HG03280 (cell line): ENCODE results near the gene LTB.
A peak's percentile ranks its signal among the peaks of the same experiment; 100 is the strongest.
"Not testable (repeated sequence)": the region's sequence is repeated elsewhere in the genome, so short reads cannot be mapped to it uniquely, and the experiment has no call there.

Experiments
- ATAC-seq: cut with Tn5 transposase; IDR thresholded peaks from one replicate; pipeline ENCODE4 v1.9.1; 2021; ENCODE audit warnings: mild to moderate bottlenecking, moderate library complexity; ENCODE audit not compliant: unreplicated experiment

LTB gene

DNA sequence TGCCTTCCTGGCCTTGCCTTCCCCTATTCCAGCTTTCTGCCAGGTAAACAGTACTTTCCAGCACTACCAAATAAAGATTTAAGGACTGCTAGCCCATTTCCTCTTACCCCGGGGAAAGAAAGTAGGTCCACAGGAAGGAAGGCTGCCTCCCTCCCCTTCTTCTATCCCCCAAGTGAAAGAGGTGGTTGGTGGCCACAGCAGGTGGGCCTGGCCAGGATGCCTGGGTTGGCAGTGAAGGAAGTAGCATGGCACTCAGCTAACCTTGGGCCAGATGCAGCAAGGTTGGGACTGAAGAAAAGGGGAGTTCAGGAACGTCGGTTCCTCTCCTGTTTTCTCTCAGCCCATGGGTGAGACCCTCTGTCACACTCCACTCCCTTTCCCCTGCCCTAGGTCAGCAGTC, 25.9 kb downstream of the LTB start:
- no peak for ATAC-seq

DNA sequence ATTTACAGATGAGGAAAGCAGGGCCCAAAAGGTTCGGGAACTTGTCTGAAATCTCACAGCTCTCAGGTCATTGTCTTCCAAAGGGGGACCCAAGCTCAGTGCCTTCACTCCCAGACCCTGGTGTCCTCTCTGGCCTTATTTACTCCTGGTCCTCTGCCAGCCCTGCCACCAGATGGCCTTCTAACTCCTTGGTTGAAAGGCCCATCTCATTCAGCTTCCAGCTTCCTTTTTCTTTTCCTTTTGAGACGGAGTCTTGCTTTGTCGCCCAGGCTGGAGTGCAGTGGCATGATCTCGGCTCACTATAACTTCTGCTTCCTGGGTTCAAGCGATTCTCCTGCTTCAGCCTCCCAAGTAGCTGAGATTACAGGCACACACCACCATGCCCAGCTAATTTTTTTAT, 30.9 kb downstream of the LTB start:
- not testable (repeated sequence) for ATAC-seq

DNA sequence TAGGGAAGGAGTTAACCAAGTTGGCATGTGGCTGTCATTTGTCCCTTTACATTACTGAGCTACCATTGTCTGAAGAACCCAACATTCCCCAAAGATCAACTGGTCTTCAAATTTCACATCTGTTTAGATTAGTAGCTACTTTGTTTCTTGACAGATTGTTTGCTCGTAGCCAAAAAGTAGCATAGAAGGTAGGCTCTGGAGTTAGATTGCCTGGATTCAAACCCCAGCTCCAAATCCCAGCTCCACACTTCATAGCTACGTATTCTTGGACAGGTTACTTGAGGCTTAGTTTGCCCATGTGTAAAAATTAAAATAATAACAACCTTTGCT, 33.7 kb downstream of the LTB start:
- ATAC-seq, result no peak

DNA sequence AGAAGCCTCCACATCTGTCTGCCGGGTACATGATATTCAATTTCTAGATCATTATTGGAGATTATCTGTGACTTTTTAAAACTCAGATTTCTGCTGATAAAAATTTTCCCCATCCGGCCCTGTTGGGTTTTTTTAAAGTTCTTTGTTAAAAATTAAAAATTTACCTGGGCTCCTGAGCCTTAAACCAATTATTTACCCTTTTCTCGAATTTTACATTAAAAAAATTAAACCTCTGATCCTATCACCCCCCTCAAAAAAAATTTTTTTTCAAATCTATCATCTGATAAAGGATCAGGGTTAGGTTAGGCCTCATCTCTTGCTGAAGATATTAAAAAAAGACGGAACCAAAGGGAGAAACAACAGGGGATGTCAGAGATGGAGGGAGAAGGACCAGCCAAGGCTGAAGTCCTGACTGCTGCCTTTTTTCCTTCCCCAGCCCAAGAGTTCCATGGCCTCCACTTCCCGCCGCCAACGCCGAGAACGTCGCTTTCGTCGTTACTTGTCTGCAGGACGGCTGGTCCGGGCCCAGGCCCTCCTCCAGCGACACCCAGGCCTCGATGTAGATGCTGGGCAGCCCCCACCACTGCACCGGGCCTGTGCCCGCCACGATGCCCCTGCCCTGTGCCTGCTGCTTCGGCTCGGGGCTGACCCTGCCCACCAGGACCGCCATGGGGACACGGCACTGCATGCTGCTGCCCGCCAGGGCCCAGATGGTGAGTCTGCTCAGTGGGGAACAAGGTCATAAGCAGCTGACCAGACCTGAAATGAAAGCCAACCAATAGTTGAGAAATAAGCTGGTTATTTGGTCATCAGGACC, 34.3 kb downstream of the LTB start:
- ATAC-seq, result no peak

DNA sequence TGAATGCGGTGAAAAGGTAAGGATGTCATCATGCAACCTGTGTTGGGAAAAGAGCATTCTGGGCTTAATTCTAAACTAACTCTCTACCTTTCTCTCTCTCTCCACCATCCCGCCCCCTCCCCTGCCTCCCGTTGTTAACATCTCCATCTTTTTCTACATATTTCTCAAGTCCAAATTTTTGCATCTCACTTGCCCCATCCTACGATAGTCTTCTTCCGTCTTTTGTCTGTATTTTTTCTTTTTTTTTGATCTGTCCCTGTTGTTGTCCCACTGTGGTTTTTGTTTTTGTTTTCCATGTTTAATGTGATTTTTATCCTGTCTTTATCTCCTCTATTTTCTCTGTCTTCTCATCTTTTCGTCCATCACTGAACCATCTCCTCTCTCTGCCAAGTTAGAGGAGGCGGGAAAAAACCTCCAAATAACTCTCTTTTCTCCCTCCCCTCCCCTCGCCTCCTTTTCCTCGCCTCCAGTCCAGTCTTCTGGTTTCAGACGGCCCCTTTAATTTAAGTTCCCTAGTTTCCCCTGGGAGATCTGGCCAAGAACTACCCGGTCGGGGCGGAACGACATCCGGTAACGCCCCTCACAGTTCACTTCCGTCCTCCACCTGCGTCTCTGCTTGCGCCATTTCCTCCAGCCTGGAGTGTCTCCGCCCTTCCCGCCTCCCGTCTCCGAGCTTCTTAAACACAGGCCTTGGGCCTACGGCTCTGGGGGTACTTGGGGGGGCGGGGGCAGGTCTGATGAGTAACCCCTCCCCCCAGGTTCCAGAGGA, 35.1 kb downstream of the LTB start, which contains the start of gene NFKBIL1:
Gene NFKBIL1, plus strand, starts transcription at position 651 of the 769 bp plus-strand sequence. Its CDS starts 87 bp downstream, at position 738.
- peak; percentile 63 for ATAC-seq

DNA sequence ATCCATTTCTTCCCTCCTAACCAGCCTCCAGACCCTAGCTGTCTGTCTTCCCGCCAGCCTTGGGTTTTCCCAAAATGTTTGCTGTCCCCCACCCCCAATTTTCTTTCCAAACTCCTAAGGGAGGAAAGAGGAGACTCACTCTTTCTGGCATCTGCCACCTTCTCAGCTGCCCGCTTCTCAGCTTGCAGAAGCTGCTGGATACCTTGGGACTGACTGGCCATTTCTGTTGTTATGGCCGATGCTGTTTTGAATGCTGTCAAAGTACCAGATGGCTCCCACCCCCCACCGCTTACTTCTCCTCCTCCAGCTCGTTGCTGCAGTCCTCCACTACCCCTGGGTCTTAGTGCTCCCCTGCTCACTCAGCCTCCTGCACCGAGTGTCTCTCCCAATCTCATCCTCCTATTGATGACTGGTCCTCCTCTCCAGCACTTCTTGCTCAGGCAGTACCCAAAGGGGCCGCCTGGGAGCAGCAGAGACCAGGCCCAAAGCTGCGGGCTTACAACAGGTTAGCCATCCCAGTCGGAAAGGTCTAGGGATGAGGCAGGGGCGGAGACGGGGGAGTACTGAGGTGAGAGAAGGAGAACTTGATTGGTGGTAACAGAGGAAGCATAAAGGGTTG, 35.8 kb downstream of the LTB start, which contains the start of gene ATP6V1G2:
Gene ATP6V1G2, minus strand, starts transcription at position 270 of the 619 bp plus-strand sequence. Its CDS starts 49 bp downstream, at position 221.
- ATAC-seq, result peak; percentile 49

DNA sequence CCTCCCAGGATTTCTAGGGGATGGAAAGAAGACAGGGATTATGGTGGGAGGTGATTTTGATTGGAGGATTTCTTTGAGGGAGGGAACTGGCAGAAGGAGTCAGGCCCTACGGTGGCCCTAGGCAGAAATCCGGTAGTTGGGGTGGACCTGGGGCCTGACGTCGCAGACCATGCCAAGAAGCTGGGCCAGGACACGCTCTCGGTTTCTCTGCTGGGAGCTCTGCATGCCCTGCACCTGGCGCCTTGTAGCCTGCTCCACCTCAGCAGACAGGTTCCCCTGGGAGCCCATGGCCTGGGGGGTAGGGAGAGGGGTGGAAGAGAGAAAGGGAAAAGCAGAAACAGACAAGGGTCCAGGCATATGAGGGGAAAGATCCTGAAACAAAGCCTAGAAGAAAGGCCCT, 36.9 kb downstream of the LTB start:
- no peak for ATAC-seq

DNA sequence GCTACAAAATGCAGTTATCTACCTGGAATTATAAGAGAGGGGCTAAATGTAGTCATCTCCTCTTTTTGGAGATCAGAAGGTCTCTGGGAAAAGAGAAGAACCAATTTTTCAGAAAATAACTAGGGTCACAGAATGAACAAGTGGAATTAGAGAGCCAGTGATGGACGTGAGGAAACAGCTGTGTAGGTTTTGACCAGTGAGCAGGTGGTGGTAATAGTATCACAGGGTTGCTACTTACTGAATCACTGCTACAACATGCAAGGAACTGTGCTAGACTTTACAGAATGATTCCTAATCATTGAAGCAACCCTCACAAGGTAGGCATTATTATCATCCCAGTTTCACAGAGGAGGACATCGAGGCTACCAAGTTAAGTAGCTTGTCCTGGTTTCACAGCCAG, 37.5 kb downstream of the LTB start:
- ATAC-seq, result no peak

DNA sequence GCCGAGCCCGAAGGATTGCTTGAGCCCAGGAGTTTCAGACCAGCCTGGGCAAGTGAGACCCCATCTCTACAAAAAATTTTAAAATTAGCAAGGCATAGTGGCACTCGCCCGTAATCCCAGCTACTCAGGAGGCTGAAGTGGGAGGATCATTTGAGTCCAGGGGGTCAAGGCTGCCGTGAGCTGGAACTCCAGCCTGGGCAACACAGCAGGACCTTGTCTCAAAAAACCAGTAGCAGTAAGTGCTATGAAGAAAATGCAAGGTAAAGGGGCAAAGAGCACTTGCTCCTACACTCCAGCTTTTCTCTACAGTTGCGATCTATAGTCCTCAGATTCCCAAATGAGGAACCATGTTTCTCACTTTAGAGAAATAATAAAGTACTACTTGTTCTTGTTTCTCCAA, 38.6 kb downstream of the LTB start:
- no peak for ATAC-seq

DNA sequence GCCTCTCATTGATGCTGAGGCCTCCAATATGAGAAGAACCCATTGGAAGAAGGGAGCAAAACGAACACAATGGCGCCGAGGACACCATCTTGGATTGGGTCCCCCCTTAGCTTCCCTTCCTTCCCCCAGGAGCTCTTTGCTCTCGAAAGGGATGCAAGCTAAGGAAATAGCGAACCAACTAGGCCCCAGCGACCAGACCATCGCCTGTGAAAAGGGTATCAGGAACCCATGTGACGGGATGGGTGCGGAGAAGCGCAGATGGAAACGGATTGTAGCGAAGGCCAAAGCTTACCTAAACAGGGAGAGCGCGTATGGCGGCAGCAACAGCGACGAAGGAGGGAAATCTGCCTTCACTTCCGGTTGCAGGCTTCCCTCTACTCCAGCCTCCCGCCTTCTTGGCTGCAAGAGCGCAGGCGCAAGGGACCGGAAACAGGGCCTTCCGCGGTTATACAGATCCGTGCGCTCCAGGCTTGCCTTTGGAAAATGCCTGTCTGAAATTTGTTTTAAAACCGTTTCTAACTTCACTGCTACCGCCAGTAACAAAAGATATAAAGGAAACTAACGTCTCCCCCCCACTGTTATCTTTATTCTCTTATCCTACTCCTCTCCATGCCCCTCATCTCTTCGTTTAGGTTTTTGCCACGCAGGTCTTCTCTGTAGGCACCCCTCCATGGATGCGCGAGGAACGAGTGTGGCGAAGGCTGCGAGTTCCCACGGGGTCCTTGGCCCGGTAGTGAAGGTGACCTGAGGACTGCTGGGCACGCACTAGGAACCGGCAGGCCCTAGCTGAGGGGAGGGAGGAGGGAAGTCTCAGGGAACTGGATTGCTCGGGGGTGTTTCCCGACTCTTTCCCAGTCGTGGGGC, 40.3 kb downstream of the LTB start, which contains the start of gene DDX39B:
Gene DDX39B, minus strand, starts transcription at position 346 of the 864 bp plus-strand sequence. CDS start 1,471 bp downstream, outside the sequence.
- peak; percentile 63 for ATAC-seq

DNA sequence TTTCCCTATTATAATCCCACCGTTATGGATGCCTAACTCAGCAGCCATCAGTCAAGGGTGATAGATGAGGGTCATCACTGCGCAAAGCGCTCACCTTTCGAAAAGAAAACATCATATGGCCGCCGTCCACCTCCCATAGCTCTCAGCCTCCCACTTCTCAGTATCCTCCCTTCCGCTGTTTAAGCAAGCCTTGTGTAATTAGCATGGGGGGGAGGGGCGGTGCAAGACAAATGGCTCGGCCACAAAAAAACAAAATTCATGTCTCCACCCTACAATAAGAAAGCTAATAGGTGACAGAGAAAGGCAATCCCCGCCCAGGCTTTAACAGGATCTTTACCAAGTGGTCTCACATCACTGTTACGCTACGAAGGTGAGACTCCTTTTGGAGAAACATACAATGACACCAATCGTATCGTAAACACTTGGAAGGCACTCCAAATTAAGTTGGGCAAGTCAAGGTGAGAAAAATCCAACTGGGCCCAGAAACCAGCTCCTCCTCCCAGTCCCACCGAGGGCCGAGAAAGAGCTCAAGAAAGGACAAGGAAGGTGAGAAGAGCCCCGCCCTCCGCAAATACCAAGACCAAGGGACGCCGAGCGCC, 41.1 kb downstream of the LTB start:
- no peak for ATAC-seq

DNA sequence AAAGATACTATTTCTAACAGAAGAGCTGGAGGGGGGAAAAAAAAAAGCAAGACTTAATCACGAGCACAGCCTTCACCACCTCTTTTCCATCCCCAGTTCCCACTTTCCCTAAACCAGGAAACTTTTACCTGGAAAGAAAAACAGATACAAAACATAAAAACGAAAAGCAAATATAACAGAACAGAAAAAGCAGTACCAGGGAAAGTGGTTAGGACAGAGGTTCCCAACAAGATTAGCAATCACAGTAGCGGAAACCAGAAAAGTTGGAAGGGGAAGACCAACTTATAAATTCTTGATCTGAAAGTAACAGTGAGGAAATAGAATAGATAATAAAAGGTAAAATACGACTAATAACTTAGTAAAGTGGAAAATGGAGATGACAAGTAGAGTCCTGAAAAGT, 41.6 kb downstream of the LTB start:
- no peak for ATAC-seq

DNA sequence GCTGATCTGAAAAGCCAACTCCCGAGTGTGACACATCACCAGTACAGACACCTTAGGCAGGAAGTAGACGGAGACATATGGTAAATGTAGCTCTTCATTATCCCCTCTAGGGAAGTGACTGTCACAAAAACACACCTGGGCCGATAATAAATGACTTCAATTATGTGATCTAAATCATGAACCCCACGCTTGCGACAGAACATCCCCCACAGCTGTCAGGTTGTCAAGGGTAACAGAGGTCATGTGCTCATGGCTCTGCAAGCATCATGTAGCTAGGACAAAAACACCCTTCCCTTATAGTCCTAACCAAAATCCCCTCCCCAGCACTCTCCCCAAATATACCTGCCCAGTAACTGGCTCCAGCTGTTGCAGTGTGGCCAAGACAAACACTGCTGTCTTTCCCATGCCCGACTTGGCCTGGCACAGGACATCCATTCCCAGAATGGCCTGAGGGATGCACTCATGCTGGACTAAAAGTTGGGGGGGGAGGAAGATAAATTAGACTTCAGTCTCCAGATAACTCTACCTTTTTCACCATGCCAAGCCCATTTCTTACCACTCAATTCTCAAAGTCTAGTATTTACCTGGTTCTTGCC, 43.3 kb downstream of the LTB start:
- ATAC-seq, result no peak

DNA sequence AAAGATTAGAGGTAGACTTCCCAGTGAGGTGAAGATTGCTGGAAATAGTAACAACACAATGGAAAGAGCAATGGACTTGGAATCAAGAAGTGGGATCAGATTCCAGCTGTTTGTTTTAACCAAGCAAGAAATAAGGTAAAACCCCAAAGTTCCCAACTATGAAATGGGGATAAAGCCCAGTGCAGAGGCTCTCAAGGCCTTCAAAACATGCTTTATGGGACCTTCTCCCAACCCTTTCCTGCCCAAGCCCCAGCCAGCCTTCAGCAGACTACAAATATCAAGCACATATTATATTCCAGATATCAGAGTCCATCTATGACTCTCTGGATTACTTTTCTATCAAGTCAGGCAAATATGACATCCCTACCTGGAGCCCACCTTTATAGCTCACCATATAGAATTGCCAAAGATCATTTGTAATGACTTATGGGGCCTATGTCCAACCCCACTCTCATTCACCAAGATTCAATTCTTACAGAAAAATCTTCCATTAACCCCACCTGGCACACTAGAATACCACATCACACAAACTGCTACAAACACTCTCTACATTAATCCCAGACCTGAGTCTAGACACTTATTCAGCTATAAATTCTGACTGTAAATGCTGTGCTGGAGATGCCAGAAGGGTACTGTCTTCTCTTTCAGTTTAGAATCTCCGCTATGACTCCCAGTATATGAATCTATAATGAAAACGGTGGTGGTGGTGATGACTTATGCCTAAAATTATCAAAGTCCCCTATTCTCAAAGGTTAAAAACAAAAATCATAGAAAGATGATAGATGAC, 46.5 kb downstream of the LTB start:
- ATAC-seq, result no peak

DNA sequence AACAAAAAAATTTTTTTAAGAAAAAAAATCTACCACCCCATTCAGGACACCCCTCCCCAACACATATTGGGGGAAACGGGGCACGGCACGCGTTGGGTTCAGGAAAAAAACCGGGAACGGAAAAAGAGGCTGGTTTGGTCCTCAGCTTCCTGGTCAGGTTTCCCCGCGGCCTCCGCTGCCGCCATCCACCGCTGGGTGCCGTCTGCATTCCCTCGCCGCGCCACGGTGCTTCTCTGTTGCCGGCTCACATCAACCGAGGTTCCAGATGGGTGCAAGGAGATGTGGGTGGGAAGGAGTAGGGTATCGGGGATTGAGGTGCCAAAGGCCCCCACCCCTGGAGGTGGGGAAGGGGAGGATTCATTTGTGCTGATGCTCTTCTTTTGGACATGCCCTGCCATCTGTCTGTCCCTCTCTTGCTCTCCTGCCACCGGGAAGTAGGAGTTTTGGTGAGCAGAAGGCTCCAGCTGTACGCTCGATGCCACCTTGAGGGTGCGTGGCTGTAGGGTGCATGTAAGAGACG, 47.6 kb downstream of the LTB start:
- no peak for ATAC-seq

DNA sequence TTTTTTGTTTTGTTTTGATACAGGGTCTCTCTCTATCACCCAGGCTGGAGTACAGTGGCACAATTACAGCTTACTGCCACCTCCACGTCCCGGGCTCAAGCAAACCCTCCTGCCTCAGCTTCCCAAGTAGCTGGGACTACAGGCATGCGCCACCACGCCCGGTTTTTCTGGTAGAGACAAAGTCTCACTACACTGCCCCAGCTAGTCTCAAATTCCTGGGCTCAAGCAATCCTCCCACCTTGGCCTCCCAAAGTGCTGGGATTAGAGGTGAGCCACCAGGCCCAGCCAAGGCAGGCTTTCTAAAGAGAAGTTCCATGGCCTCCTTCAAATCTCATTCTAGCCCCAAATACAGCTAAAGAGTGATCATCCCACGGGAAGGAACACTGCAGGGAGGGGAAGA, 48.2 kb downstream of the LTB start:
- no peak for ATAC-seq

DNA sequence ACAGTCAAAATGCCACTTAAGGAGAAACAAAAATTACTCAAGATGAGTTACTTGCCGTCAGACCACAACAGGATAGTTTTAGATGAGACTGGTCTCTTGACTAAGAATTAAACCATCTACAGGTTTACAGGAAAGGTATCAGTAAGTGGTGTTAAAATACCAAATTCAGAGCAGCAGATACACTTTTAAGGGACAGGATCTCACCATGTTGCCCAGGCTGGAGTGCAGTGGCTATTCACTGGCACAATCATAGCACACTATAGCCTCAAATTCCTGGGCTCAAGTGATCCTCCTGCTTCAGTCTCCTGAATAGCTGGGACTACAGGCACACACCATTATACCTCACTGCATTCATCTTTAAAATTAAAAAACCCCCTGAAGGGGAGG, 48.8 kb downstream of the LTB start:
- no peak for ATAC-seq

DNA sequence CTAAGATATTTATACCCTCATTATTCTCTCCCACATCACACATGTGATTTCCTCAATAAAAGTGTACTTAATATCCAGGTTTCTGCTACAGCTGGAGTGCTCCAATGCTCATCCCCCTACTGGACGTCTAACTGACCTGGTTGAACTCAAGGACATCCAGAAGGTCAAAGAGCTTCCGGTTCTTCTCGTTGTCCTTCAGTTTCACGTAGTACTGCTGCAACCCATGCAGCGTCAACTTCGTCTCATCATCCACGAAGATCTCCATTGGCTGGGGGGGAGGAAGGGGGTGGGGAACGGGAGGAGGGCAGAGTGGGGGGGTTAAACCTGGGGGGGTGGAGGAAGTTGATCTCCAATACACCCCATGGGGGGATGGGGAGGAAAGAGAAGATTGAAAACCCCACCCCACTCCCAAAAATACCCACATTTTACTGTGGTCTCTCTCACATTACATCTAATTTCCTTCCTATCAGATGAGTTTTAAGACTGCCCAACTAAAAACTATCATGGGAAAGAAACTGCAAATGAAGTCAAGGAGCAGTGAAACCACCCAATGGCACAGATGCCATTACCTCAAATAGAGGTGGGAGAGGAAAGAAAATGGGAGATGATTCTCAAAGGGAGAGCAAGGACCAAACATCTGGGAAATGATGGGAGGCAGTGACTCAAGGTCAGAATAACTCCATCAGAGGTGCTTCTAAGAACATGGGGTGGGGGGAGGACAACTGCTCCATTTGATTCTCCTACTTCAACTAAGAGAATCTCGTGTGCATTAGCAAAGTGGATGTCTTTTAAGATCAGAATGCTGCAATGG, 49.4 kb downstream of the LTB start:
- ATAC-seq, result no peak
